SH-SY5Y (cell line): ENCODE data around the gene SLC22A2.

Experiments
- GATA2 ChIP-seq: IDR thresholded peaks from 2 replicates; pipeline ENCODE4 v1.6.1; 2011; ENCODE audit warnings: mild to moderate bottlenecking, low read depth, low read length
- GATA3 ChIP-seq: IDR thresholded peaks from 2 replicates; pipeline ENCODE4 v1.6.1; 2011; ENCODE audit warnings: low read depth, mild to moderate bottlenecking, low read length, moderate library complexity

- TF ChIP-seq GATA2: no peak
- TF ChIP-seq GATA3: no peak
Measured at GRCh38 chr6:160297310-160297709, 38.7 kb upstream of the SLC22A2 start.
